Measurements from ENCODE around the gene RAB25. TPM values are rescaled to one million over a fixed set of nuclear protein-coding genes. Genes with fewer than 3 reads are reported as not detected.

Gene RAB25
- total RNA-seq, 1 donor from 2014 or later, result not detected

DNA sequence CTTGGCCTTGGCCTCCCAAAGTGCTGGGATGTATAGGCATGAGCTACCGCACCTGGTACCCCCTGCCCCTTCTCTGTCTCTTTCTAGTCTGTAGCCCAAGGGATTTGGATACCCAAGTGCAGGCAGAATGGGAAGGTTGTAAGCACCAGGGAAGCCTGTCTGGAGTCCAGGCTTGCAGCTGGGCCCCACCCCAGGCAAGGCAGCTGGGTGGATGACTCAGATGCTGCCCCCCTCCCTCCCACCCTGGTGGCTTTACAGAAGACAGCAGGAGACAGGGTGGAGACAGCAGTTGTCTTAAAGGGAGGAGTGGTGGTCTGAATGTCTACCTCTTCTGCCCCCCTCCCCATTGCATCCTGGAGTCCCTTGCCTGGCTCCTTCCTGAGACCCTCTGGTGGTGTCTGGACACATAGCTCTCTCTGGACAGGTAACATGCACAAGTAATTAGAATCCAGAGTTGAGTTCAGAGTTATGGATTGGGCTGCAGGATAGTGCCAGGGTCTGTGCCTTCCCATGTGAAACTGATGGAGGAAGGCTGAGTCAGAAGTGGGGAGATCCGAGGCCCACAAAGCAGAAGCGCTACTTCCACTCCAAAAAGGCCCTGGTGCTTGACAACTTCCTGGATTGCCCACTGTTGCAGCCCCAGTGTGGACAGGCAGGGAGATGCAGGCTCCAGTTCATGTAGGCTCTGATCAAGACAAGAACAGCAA is 58.7 kb downstream of the RAB25 start:
- intact Hi-C loops (cut with DNase I), result loop anchor here (10.0 kb wide), 2 partner anchors 385 to 625 kb away; partner anchors contain the start of genes MEF2D and MRPL24
- TF ChIP-seq CTCF (IDR thresholded peaks at IDR 0.05), result peak in 1 of 3 experiments; percentile 1
- H3K4me1 ChIP-seq, result peaks cover 28 to 56% of the 10 kb centered on the region in 2 donors
- H3K27ac ChIP-seq, result peak overlapping the region; percentile 97
- H3K27me3 ChIP-seq, result no peaks in the 10 kb centered on the region
- peak in 1 of 2 donors; percentile 69 for DNase-seq (ENCODE audit: low spot score in 2 of 2)
- H3K9me3 ChIP-seq, result no peaks in the 10 kb centered on the region
- peak overlapping the region; percentile 93 to 100 for H3K4me3 ChIP-seq
- H3K36me3 ChIP-seq, result peaks cover 0 to 14% of the 10 kb centered on the region in 2 donors

Other genes starting within 250 kb of the RAB25 start
- 19.9 TPM for gene GON4L, start 203.9 kb upstream of the RAB25 start, total RNA-seq
- 17.7 TPM for gene SYT11, start 201.6 kb upstream of the RAB25 start, total RNA-seq
- 17.1 TPM for gene RIT1, start 149.8 kb upstream of the RAB25 start, total RNA-seq
- 101 TPM for gene KHDC4, start 126.7 kb upstream of the RAB25 start, total RNA-seq
- not detected for gene RXFP4, start 119.5 kb upstream of the RAB25 start, total RNA-seq
- gene ARHGEF2, start 82.6 kb upstream of the RAB25 start, total RNA-seq, result 169 TPM
- 103 TPM for gene SSR2, start 40.2 kb upstream of the RAB25 start, total RNA-seq
- 28.7 TPM for gene UBQLN4, start 7.4 kb upstream of the RAB25 start, total RNA-seq
- gene LAMTOR2, start 6.4 kb upstream of the RAB25 start, total RNA-seq, result 43.9 TPM
- gene MEX3A, start 21.3 kb downstream of the RAB25 start, total RNA-seq, result 1.3 TPM
- gene LMNA, start 53.6 kb downstream of the RAB25 start, total RNA-seq, result 783 TPM
- 0.64 TPM for gene SEMA4A, start 92.4 kb downstream of the RAB25 start, total RNA-seq
- gene SLC25A44, start 132.9 kb downstream of the RAB25 start, total RNA-seq, result 13.5 TPM
- 61.4 TPM for gene PMF1, start 151.8 kb downstream of the RAB25 start, total RNA-seq
- gene BGLAP, start 181.0 kb downstream of the RAB25 start, total RNA-seq, result 19.1 TPM
- not detected for gene PAQR6, start 186.9 kb downstream of the RAB25 start, total RNA-seq
- gene SMG5, start 221.7 kb downstream of the RAB25 start, total RNA-seq, result 76.5 TPM
- gene TMEM79, start 223.2 kb downstream of the RAB25 start, total RNA-seq, result not detected
- 58.0 TPM for gene GLMP, start 234.5 kb downstream of the RAB25 start, total RNA-seq
- gene VHLL, start 238.1 kb downstream of the RAB25 start, total RNA-seq, result not detected